GM18951 (cell line): ENCODE data around the gene ZNF708.
"Not testable (repeated sequence)": the region's sequence is repeated elsewhere in the genome, so short reads cannot be mapped to it uniquely, and the experiment has no call there.

Experiments
- POLR2A ChIP-seq: IDR thresholded peaks from 4 replicates; pipeline ENCODE4 v1.6.1; 2011; ENCODE audit warnings: mild to moderate bottlenecking; ENCODE audit not compliant: insufficient read length, insufficient read depth; ENCODE audit errors: extremely low read depth
- in situ Hi-C: fragments of 300-500 bp; cut with MboI; formaldehyde crosslinking; loops from one replicate; pipeline ENCODE4 v1.12.0; 2022; ENCODE audit warnings: low sequenced_read_pairs, mixed read lengths, inconsistent platforms; ENCODE audit not compliant: unreplicated experiment

The ZNF708 gene

GRCh38 chr19:21328885-21329605 lies at the start of gene ZNF708:
ZNF708 (minus strand) TSS chr19:21329410; CDS start chr19:21329212, 198 bp downstream.
- in situ Hi-C loops = no loop called here
- peak; percentile 89 for TF ChIP-seq POLR2A

- no peak for TF ChIP-seq POLR2A
- in situ Hi-C loops = no loop called here
Observed at GRCh38 chr19:21362291-21362690, 33.1 kb upstream of the ZNF708 start.

- in situ Hi-C loops = no loop called here
- peak; percentile 75 for TF ChIP-seq POLR2A
Observed at GRCh38 chr19:21358768-21359451, 29.7 kb upstream of the ZNF708 start, which contains the start of gene ZNF738. ZNF738 (plus strand) TSS chr19:21359000; CDS start chr19:21359141, 141 bp downstream.

GRCh38 chr19:21352830-21353229 lies 23.6 kb upstream of the ZNF708 start:
- in situ Hi-C loops = no loop called here
- no peak for TF ChIP-seq POLR2A

GRCh38 chr19:21344841-21345240 lies 15.6 kb upstream of the ZNF708 start:
- in situ Hi-C loops = not testable (repeated sequence)

- no peak for TF ChIP-seq POLR2A
- in situ Hi-C loops = no loop called here
Observed at GRCh38 chr19:21335721-21336120, 6.5 kb upstream of the ZNF708 start.

- in situ Hi-C loops = no loop called here
- TF ChIP-seq POLR2A = no peak
Observed at GRCh38 chr19:21328406-21328805, 804 bp downstream of the ZNF708 start.

- in situ Hi-C loops = no loop called here
- no peak for TF ChIP-seq POLR2A
Observed at GRCh38 chr19:21326169-21326568, 3.0 kb downstream of the ZNF708 start.

GRCh38 chr19:21323000-21323399 lies 6.2 kb downstream of the ZNF708 start:
- no peak for TF ChIP-seq POLR2A
- in situ Hi-C loops = no loop called here

GRCh38 chr19:21322528-21322927 lies 6.7 kb downstream of the ZNF708 start:
- in situ Hi-C loops = no loop called here
- no peak for TF ChIP-seq POLR2A

- no peak for TF ChIP-seq POLR2A
- in situ Hi-C loops = no loop called here
Observed at GRCh38 chr19:21321996-21322395, 7.2 kb downstream of the ZNF708 start.

- no peak for TF ChIP-seq POLR2A
- in situ Hi-C loops = no loop called here
Observed at GRCh38 chr19:21321134-21321533, 8.1 kb downstream of the ZNF708 start.

- no peak for TF ChIP-seq POLR2A
Observed at GRCh38 chr19:21317821-21318220, 11.4 kb downstream of the ZNF708 start.

GRCh38 chr19:21314676-21315075 lies 14.5 kb downstream of the ZNF708 start:
- in situ Hi-C loops = no loop called here
- no peak for TF ChIP-seq POLR2A

More at GRCh38 chr19:21317821-21318220, 11.4 kb downstream of the ZNF708 start:
- in situ Hi-C loops = no loop called here

- in situ Hi-C loops = not testable (repeated sequence)
Observed at GRCh38 chr19:21312807-21313206, 16.4 kb downstream of the ZNF708 start.
